H1 (cell line): Measurements from ENCODE around the gene RRP12.

Source experiments
- ATF3 ChIP-seq: IDR thresholded peaks from 2 replicates; pipeline ENCODE4 v1.6.1; 2011; ENCODE audit warnings: low read depth, mild to moderate bottlenecking, low read length; ENCODE audit not compliant: insufficient read depth
- CBX8 ChIP-seq: fragments of 300-800, 300-1000 bp; sonication (generic); IDR thresholded peaks from 2 replicates; pipeline ENCODE4 v1.7.1; 2016; ENCODE audit warnings: low read depth, low read length, borderline replicate concordance
- CHD1 ChIP-seq: IDR thresholded peaks from 2 replicates; pipeline ENCODE4 v1.6.1; 2012; ENCODE audit warnings: low read depth, low read length, improper control_type of control experiment
- CHD2 ChIP-seq: IDR thresholded peaks from 2 replicates; pipeline ENCODE4 v1.6.1; 2012; ENCODE audit warnings: low read length, improper control_type of control experiment
- CTCF ChIP-seq, 3 experiments: IDR thresholded peaks; 1 replicate in 2 of 3; 2 replicates in 1 of 3; pipeline versions ENCODE4 v1.5.1 to v1.6.1; 2011; ENCODE audit warnings: low read length in 3 of 3, mild to moderate bottlenecking in 3 of 3, inconsistent platforms in 2 of 3, low read depth in 1 of 3, moderate library complexity in 1 of 3; ENCODE audit not compliant: insufficient read depth in 1 of 3; ENCODE audit errors: control extremely low read depth in 1 of 3
- EZH2 ChIP-seq: fragments of 200-600 bp; sonication (generic); IDR thresholded peaks from 2 replicates; pipeline ENCODE4 v1.7.1; 2012; ENCODE audit warnings: low read depth, mild to moderate bottlenecking, moderate library complexity, low read length, inconsistent platforms; ENCODE audit not compliant: severe bottlenecking
- GABPA ChIP-seq: IDR thresholded peaks from 2 replicates; pipeline ENCODE4 v1.6.1; 2011; ENCODE audit warnings: mild to moderate bottlenecking, low read length, moderate library complexity, borderline replicate concordance; ENCODE audit not compliant: insufficient read depth
- KDM1A ChIP-seq: fragments of 200-600, 300-600 bp; sonication (generic); IDR thresholded peaks from 2 replicates; pipeline ENCODE4 v1.7.1; 2016; ENCODE audit warnings: mild to moderate bottlenecking, low read length, borderline replicate concordance
- POLR2A ChIP-seq, 2 experiments: IDR thresholded peaks; 1 replicate in 1 of 2; 2 replicates in 1 of 2; pipeline ENCODE4 v1.6.1; 2011; ENCODE audit warnings: low read depth in 2 of 2, low read length in 2 of 2, mild to moderate bottlenecking in 2 of 2; ENCODE audit errors: control extremely low read depth in 1 of 2
- SIN3A ChIP-seq, 2 experiments: IDR thresholded peaks in 1 of 2; conservative IDR thresholded peaks in 1 of 2; 2 replicates each; pipeline ENCODE4 v1.6.1; 2011 to 2012; ENCODE audit warnings: low read length in 2 of 2, improper control_type of control experiment in 1 of 2, low read depth in 1 of 2, mild to moderate bottlenecking in 1 of 2
- TCF12 ChIP-seq: IDR thresholded peaks from 2 replicates; pipeline ENCODE4 v1.6.1; 2011; ENCODE audit warnings: low read depth, mild to moderate bottlenecking, low read length

- TF ChIP-seq POLR2A (IDR thresholded peaks at IDR 0.05; ENCODE audit: control extremely low read depth in 1 of 2, low read depth in 2 of 2, low read length in 2 of 2) (no peak), SIN3A (conservative IDR thresholded peaks at IDR 0.05 in 1 of 2, IDR thresholded peaks at IDR 0.05 in 1 of 2; ENCODE audit: low read depth in 1 of 2, low read length in 2 of 2) (no peak), KDM1A (no peak), CHD1 (no peak), TCF12 (no peak), CHD2 (no peak), CTCF (IDR thresholded peaks at IDR 0.05; ENCODE audit: control extremely low read depth in 1 of 3, insufficient read depth in 1 of 3, low read depth in 1 of 3, low read length in 3 of 3) (no peak), GABPA (no peak), EZH2 (no peak), ATF3 (no peak), CBX8 (no peak)
Observed at GRCh38 chr10:97312897-97313296, 88.2 kb downstream of the RRP12 start.
